ENCODE measurements around the gene MAP3K21. TPM values are rescaled to one million over a fixed set of nuclear protein-coding genes. Genes with fewer than 3 reads are reported as not detected.

MAP3K21 gene
- total RNA-seq, 6 donors from 2014 or later, result 6.0 to 22.0 (median 12.9) TPM

DNA sequence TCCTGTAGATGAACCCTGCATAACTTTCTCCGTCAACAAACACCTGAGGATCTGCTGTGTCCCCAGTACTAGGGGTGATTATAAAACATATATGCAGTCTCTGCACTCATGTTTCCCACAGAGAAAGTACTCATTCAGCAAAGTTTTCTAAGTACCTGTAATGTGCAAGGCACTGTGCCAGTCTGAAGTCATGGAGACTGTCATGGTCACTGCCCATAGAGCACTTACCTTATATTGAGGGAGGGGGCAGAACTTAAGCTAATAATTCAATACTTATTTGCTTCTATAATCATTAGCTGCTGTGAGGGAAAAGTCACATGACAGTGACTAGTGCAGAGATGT, 41.2 kb downstream of the MAP3K21 start:
- Histone ChIP-seq H3K36me3 (peaks cover 0 to 5% (median 0%) of the 10 kb centered on the region in 4 donors), H3K4me3 (no peak overlapping the region), H3K27ac (peak overlapping the region in 1 of 4 donors; percentile 52), H3K9me3 (no peaks in the 10 kb centered on the region), H3K27me3 (no peaks in the 10 kb centered on the region), H3K4me1 (peaks cover 0 to 12% (median 0%) of the 10 kb centered on the region in 4 donors)
- TF ChIP-seq POLR2A (IDR thresholded peaks at IDR 0.05), result no peak
- TF ChIP-seq EP300 (IDR thresholded peaks at IDR 0.05), result no peak
- no peak for TF ChIP-seq POLR2AphosphoS5 (IDR thresholded peaks at IDR 0.05)
- TF ChIP-seq, protein P1, sequence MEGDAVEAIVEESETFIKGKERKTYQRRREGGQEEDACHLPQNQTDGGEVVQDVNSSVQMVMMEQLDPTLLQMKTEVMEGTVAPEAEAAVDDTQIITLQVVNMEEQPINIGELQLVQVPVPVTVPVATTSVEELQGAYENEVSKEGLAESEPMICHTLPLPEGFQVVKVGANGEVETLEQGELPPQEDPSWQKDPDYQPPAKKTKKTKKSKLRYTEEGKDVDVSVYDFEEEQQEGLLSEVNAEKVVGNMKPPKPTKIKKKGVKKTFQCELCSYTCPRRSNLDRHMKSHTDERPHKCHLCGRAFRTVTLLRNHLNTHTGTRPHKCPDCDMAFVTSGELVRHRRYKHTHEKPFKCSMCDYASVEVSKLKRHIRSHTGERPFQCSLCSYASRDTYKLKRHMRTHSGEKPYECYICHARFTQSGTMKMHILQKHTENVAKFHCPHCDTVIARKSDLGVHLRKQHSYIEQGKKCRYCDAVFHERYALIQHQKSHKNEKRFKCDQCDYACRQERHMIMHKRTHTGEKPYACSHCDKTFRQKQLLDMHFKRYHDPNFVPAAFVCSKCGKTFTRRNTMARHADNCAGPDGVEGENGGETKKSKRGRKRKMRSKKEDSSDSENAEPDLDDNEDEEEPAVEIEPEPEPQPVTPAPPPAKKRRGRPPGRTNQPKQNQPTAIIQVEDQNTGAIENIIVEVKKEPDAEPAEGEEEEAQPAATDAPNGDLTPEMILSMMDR (IDR thresholded peaks at IDR 0.05), result no peak
- no peak for ATAC-seq (ENCODE audit: low FRiP score in 2 of 2)
- WGBS, 2 donors, result 100% methylated on average over 1 of the region's 1 CpG
- DNase-seq, result no peak

DNA sequence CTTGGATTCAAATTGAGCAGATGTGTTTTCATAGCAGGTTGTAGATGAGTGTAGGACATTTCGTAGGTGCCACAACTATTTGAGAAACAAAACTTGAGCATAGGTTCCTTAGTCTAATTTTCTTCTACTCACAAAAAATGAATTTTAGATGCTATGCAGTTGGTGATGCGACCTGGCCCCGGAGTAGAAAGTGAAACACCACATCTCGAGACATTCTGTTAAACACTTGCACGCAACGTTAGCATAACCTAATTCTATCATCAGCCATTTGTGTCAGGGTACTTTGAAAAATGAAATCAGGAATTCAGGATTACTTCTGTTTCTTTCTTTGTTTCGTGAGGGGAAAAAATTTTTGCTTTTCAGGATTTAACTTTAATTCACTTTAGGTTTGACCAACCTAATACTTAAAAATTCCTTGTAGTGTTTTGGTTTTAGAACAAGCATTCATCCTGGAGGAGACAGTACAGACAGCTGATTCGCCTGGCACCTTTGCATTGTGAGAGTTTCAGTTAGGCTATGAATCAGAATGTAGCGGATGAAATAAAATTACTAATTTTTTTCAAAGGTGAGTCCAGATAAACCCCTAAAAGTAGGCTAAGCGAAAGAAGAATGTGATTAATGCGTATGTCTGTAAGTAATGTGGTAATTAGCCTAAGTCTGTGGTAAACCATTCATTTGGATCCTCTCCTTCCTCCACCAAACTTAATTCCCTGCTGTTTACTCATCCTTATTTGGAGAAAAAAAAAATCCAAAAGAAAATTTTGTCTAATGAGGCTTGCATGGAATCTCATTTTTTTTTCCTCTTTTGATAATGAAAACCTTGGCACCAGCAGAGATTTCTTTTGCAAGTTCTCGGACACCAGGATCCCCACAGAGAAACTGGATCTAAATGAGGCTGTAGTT, 44.9 kb downstream of the MAP3K21 start:
- no peaks in the 10 kb centered on the region for H3K27me3 ChIP-seq
- ATAC-seq (ENCODE audit: low FRiP score in 2 of 2) (no peak), DNase-seq (no peak)
- peaks cover 0 to 7% (median 0%) of the 10 kb centered on the region in 4 donors for H3K4me1 ChIP-seq
- H3K36me3 ChIP-seq, result peaks cover 0 to 5% (median 0%) of the 10 kb centered on the region in 4 donors
- TF ChIP-seq, protein P1 (IDR thresholded peaks at IDR 0.05), result no peak
- TF ChIP-seq POLR2AphosphoS5 (IDR thresholded peaks at IDR 0.05) (no peak), POLR2A (IDR thresholded peaks at IDR 0.05) (no peak), EP300 (IDR thresholded peaks at IDR 0.05) (no peak)
- no peak overlapping the region for H3K27ac ChIP-seq
- H3K9me3 ChIP-seq, result no peaks in the 10 kb centered on the region
- 82 to 84% methylated on average over 12 of the region's 12 CpGs for WGBS, 2 donors
- no peak overlapping the region for H3K4me3 ChIP-seq

DNA sequence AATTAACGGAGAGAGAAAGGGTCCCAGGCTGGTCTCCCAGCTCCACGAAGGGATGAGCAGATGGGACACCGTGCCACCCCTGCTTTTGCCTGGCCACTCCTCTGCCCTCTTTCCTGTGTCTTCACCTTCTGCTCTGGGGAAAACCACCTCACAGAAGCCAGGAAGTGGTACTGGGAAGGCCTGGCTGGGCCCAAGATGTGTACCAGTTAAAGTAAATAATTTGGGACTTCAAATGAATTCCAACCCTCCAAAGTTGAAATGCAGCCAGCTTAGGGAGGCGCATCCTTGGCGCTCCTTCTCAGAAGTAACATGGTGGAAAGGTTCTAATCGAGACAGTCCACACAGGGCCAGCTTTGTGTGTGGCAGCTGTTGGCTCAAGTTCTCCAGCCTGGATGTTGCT, 45.7 kb downstream of the MAP3K21 start:
- Histone ChIP-seq H3K4me1 (peaks cover 0 to 2% (median 0%) of the 10 kb centered on the region in 4 donors), H3K27me3 (no peaks in the 10 kb centered on the region), H3K27ac (no peak overlapping the region), H3K4me3 (no peak overlapping the region), H3K9me3 (no peaks in the 10 kb centered on the region), H3K36me3 (peaks cover 0 to 5% (median 0%) of the 10 kb centered on the region in 4 donors)
- ATAC-seq (ENCODE audit: low FRiP score in 2 of 2), result no peak
- DNase-seq, result no peak
- TF ChIP-seq, protein P1 (IDR thresholded peaks at IDR 0.05), result no peak
- TF ChIP-seq EP300 (IDR thresholded peaks at IDR 0.05) (no peak), POLR2A (IDR thresholded peaks at IDR 0.05) (no peak), POLR2AphosphoS5 (IDR thresholded peaks at IDR 0.05) (no peak)
- 76 to 88% methylated on average over 6 of the region's 6 CpGs for WGBS, 2 donors

DNA sequence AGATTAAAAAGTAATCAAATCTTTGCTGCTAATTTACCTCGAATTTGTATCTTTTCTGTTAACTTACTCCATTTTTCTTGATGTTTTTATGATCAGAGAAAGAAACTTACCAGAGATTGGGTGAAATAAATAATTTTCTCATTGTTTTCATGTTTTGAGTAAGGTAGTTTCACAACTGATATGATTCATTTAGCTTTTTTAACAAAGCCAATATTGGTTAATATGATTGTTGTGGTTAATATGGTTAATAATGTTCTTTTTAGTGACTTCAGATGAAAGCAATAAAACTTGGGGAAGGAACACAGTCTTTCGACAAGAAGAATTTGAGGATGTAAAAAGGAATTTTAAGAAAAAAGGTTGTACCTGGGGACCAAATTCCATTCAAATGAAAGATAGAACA, 48.1 kb downstream of the MAP3K21 start:
- ATAC-seq (ENCODE audit: low FRiP score in 2 of 2) (no peak), DNase-seq (no peak)
- Histone ChIP-seq H3K36me3 (peaks cover 0 to 5% (median 0%) of the 10 kb centered on the region in 4 donors), H3K9me3 (no peaks in the 10 kb centered on the region), H3K4me1 (no peaks in the 10 kb centered on the region), H3K27ac (no peak overlapping the region), H3K27me3 (no peaks in the 10 kb centered on the region), H3K4me3 (no peak overlapping the region)
- WGBS, 2 donors, result 73 to 76% methylated on average over 2 of the region's 2 CpGs
- TF ChIP-seq, protein P1 (IDR thresholded peaks at IDR 0.05), result no peak
- TF ChIP-seq POLR2A (IDR thresholded peaks at IDR 0.05), result no peak
- TF ChIP-seq EP300 (IDR thresholded peaks at IDR 0.05), result no peak
- TF ChIP-seq POLR2AphosphoS5 (IDR thresholded peaks at IDR 0.05), result no peak
